GM12878 (cell line): ENCODE results near the gene CEP128. TPM values are rescaled to one million over a fixed set of nuclear protein-coding genes. Genes with fewer than 3 reads are reported as not detected.
"Not testable (repeated sequence)": the region's sequence is repeated elsewhere in the genome, so short reads cannot be mapped to it uniquely, and the experiment has no call there.

ENCODE experiments used
- ATAC-seq: fragments of 200-7000 bp; cut with Tn5 transposase; 3 replicates; pipeline ENCODE4 v1.9.1; 2020; ENCODE audit warnings: mild to moderate bottlenecking, moderate library complexity
- BruUV-seq: library from RNA; stranded (reverse); fragments of 400-500 nt; replicated peaks from 2 replicates; lab custom pipeline; 2021; lab: Mats Ljungman, UMichigan
- CTCF ChIA-PET: fragments of 300-600 bp; sonication (Branson Sonifier 250); formaldehyde crosslinking; extraction: SDS; loops from one replicate; lab custom pipeline; 2021; ENCODE audit warnings: inconsistent platforms; lab: Yijun Ruan, JAX
- POLR2A ChIA-PET: fragments of 350-600 bp; formaldehyde crosslinking; extraction: SDS; loops from one replicate; lab custom pipeline; 2021; ENCODE audit warnings: inconsistent platforms; lab: Charles Lee
- RAD21 ChIA-PET: fragments of 300-600 bp; sonication (Branson Sonifier 250); formaldehyde crosslinking; loops from one replicate; lab custom pipeline; 2023; ENCODE audit warnings: antibody characterized with exemption; ENCODE audit not compliant: unreplicated experiment; lab: Charles Lee
- SMC1A ChIA-PET: fragments of 300-600 bp; sonication (Branson Sonifier 250); formaldehyde crosslinking; loops from one replicate; lab custom pipeline; 2023; ENCODE audit not compliant: unreplicated experiment, uncharacterized antibody; lab: Charles Lee
- DNase-seq: peaks from one replicate; pipeline ENCODE4 v3.0.0-alpha.2; 2011; ENCODE audit warnings: low read depth, low spot score
- FAIRE-seq: peaks from 3 replicates; lab custom pipeline; 2011; peaks lifted over from hg19 to GRCh38; lab: Jason Lieb, UNC
- H2AFZ ChIP-seq: 2 replicates; pipeline ENCODE4 v1.6.0; 2011; ENCODE audit warnings: low read depth, low read length, control low read depth; ENCODE audit not compliant: control insufficient read depth
- H3K27ac ChIP-seq: 2 replicates; pipeline ENCODE4 v1.5.1; 2011; ENCODE audit warnings: control low read depth; ENCODE audit not compliant: control insufficient read depth, insufficient read depth
- H3K27me3 ChIP-seq, 2 experiments: replicated peaks in 1 of 2; 2 replicates each; pipeline versions ENCODE4 v1.6.0 to v1.6.1; 2011; ENCODE audit warnings: low read length in 1 of 2; ENCODE audit not compliant: control insufficient read depth in 2 of 2, insufficient read depth in 2 of 2
- H3K36me3 ChIP-seq, 2 experiments: 2 replicates each; pipeline ENCODE4 v1.5.1; 2011; ENCODE audit warnings: low read length in 1 of 2; ENCODE audit not compliant: control insufficient read depth in 2 of 2, insufficient read depth in 2 of 2
- H3K4me1 ChIP-seq: 2 replicates; pipeline ENCODE4 v1.6.1; 2011; ENCODE audit warnings: mild to moderate bottlenecking, low read length, moderate library complexity, mixed read lengths; ENCODE audit not compliant: control insufficient read depth, insufficient read depth
- H3K4me2 ChIP-seq: 2 replicates; pipeline ENCODE4 v1.6.0; 2011; ENCODE audit warnings: control low read depth; ENCODE audit not compliant: control insufficient read depth, insufficient read depth
- H3K4me3 ChIP-seq: fragments of 200-600 bp; sonication (generic); 2 replicates; pipeline ENCODE4 v1.5.1; 2016
- H3K79me2 ChIP-seq: 2 replicates; pipeline ENCODE4 v1.6.0; 2011; ENCODE audit warnings: low read length; ENCODE audit not compliant: control insufficient read depth, insufficient read depth
- H3K9ac ChIP-seq: 2 replicates; pipeline ENCODE4 v1.8.0; 2011; ENCODE audit warnings: low read length, control low read depth, mixed read lengths; ENCODE audit not compliant: control insufficient read depth, insufficient read depth
- H3K9me3 ChIP-seq: replicated peaks from 3 replicates; pipeline ENCODE4 v1.5.1; 2011; ENCODE audit warnings: mild to moderate bottlenecking, low read length; ENCODE audit not compliant: control insufficient read depth, insufficient read depth
- H4K20me1 ChIP-seq: 2 replicates; pipeline ENCODE4 v1.6.0; 2011; ENCODE audit not compliant: control insufficient read depth, insufficient read depth
- EP300 ChIP-seq, 2 experiments: fragments of 150-350 bp in 1 of 2; IDR thresholded peaks; 2 replicates each; pipeline ENCODE4 v1.6.1; 2011 to 2012; ENCODE audit warnings: low read depth in 2 of 2, low read length in 2 of 2, borderline replicate concordance in 1 of 2, improper control_type of control experiment in 1 of 2, inconsistent platforms in 1 of 2; ENCODE audit not compliant: control insufficient read depth in 1 of 2
- ZNF274 ChIP-seq: IDR thresholded peaks from one replicate; pipeline ENCODE4 v1.8.0; 2011; ENCODE audit not compliant: insufficient read length, insufficient read depth
- WGBS: methylation state at CpG from one replicate; pipeline ENCODE4 v1.1.6; 2016; ENCODE audit warnings: low lambda C conversion rate; ENCODE audit not compliant: insufficient replicate concordance, insufficient coverage; ENCODE audit errors: missing lambda C conversion rate; 5-methylcytosine and 5-hydroxymethylcytosine counted together
- in situ Hi-C: fragments of 300-500 bp; cut with MboI; formaldehyde crosslinking; loops from 9 replicates; pipeline ENCODE4 v1.14.3; 2018; ENCODE audit warnings: mixed read lengths
- intact Hi-C: fragments of 100-400 bp; cut with micrococcal nuclease; formaldehyde crosslinking; loops from one replicate; pipeline ENCODE4 v1.14.2; 2022; ENCODE audit not compliant: unreplicated experiment
- polyA plus RNA-seq, 11 experiments: library from polyadenylated mRNA; depleted of rRNA in 4 of 11; unstranded in 6 of 11; stranded (reverse) in 5 of 11; fragments of >200 nt; fragmentation: Nextera tagmentation in 4 of 11; fragmentation: Illumina TruSeq in 1 of 11; extraction: Ambion mirVana in 4 of 11; extraction: Trizol in 1 of 11; gene quantifications; 1 replicate in 1 of 11; 2 replicates in 10 of 11; pipeline versions ENCODE4 v1.2.1 to v1.2.3, GENCODE V29; 2011 to 2016; ENCODE audit warnings: inconsistent platforms in 2 of 11, missing spikeins in 2 of 11, low read depth in 1 of 11
- total RNA-seq, 4 experiments: library from RNA; depleted of rRNA in 3 of 4; stranded (reverse); fragments of >200 nt in 3 of 4; fragmentation: Illumina TruSeq in 1 of 4; extraction: Trizol in 1 of 4; gene quantifications; 2 replicates each; pipeline versions ENCODE4 v1.2.1 to v1.2.3, GENCODE V29; 2013 to 2021
- TF ChIP-seq, protein P1 (sequence below): IDR thresholded peaks from 2 replicates; pipeline ENCODE4 v1.6.1; 2012; ENCODE audit warnings: low read length, inconsistent platforms

Gene CEP128
- total and polyA plus RNA-seq, 10 of the 15 experiments (the other 5 are each of a cell fraction or from before 2014, with no cell fraction given), result 1.1 to 6.7 (median 3.4) TPM

DNA sequence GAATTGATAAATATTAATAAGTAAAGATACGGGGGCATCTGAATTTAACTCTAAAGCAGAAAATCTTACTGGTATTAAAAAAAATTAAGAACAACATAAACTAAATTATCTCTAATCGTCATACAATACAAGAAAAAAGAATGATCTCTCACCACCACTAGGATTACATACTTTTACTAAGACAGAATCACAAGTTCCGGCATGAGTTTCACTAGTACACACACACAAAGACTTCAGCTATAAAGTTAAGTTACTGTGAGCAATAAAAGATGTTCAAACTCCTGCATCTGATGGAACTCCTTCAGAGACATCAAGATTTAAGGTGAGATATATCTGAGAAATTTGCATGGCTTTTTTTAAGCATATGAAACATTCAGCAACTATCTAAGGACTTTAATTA is 21.9 kb downstream of the CEP128 start:
- no peaks in the 10 kb centered on the region for H3K27me3 ChIP-seq
- CTCF ChIA-PET, result interaction anchor here (0.5 kb wide), 1 partner anchor 217 kb away, joined by 3 read pairs; no protein-coding TSS in a partner anchor
- no peak overlapping the region for H3K27ac ChIP-seq
- no peaks in the 10 kb centered on the region for H3K79me2 ChIP-seq
- no peaks in the 10 kb centered on the region for H3K9me3 ChIP-seq
- no peak overlapping the region for H3K9ac ChIP-seq
- FAIRE-seq, result no peak
- H3K4me2 ChIP-seq, result no peak overlapping the region
- in situ Hi-C loops (no loop called here), intact Hi-C loops (no loop called here)
- no peaks in the 10 kb centered on the region for H3K4me1 ChIP-seq
- TF ChIP-seq, protein P1, sequence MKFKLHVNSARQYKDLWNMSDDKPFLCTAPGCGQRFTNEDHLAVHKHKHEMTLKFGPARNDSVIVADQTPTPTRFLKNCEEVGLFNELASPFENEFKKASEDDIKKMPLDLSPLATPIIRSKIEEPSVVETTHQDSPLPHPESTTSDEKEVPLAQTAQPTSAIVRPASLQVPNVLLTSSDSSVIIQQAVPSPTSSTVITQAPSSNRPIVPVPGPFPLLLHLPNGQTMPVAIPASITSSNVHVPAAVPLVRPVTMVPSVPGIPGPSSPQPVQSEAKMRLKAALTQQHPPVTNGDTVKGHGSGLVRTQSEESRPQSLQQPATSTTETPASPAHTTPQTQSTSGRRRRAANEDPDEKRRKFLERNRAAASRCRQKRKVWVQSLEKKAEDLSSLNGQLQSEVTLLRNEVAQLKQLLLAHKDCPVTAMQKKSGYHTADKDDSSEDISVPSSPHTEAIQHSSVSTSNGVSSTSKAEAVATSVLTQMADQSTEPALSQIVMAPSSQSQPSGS, result no peak
- TF ChIP-seq ZNF274, result no peak
- TF ChIP-seq EP300 (IDR thresholded peaks at IDR 0.05; ENCODE audit: borderline replicate concordance in 1 of 2, control insufficient read depth in 1 of 2, low read depth in 2 of 2, low read length in 2 of 2), result no peak
- POLR2A ChIA-PET, result no interaction called here
- no peaks in the 10 kb centered on the region for H4K20me1 ChIP-seq
- SMC1A ChIA-PET, result interaction anchor here (1.2 kb wide), 1 partner anchor 12 kb away, joined by 3 read pairs; no protein-coding TSS in a partner anchor
- no TSS peak for BruUV-seq
- no peak for DNase-seq
- H2AFZ ChIP-seq, result no peak overlapping the region
- 0 out of 4 replicates have a peak, but pooled peaks cover 0 to 2% of the 10 kb centered on the region in 2 experiments for H3K36me3 ChIP-seq
- RAD21 ChIA-PET, result no interaction called here
- WGBS, result 97% methylated on average over 3 of the region's 3 CpGs
- ATAC-seq, result no peak
- H3K4me3 ChIP-seq, result no peak overlapping the region

DNA sequence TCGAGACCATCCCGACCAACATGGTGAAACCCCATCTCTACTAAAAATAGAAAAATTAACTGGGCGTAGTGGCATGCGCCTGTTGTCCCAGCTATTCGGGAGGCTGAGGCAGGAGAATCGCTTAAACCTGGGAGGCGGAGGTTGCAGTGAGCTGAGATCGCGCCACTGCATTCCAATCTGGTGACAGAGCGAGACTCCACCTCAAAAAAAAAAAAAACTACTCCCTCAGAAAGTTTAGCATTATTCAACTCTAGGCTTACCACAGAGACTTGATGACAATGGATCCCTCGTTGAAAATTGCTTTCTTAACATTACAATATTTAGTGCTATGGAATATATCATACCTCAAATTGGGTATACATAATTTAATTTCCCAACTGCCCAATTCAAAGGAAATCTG is 29.5 kb downstream of the CEP128 start:
- in situ Hi-C loops, H3K27me3 ChIP-seq, DNase-seq, H3K4me1 ChIP-seq, ATAC-seq, H3K4me2 ChIP-seq, H3K9me3 ChIP-seq, POLR2A ChIA-PET, FAIRE-seq, H3K9ac ChIP-seq, H3K27ac ChIP-seq, intact Hi-C loops, RAD21 ChIA-PET, H2AFZ ChIP-seq, H4K20me1 ChIP-seq, H3K79me2 ChIP-seq, SMC1A ChIA-PET, H3K4me3 ChIP-seq, H3K36me3 ChIP-seq, BruUV-seq: not testable (repeated sequence)
- whole genome bisulfite sequencing, result 89% methylated on average over 11 of the region's 11 CpGs
- CTCF ChIA-PET, result interaction anchor here (0.7 kb wide), 1 partner anchor 277 kb away, joined by 3 read pairs; no protein-coding TSS in a partner anchor
